GM19351 (cell line): ENCODE data around the gene KNL1.
"Not testable (repeated sequence)": the region's sequence is repeated elsewhere in the genome, so short reads cannot be mapped to it uniquely, and the experiment has no call there.

Experiments
- ATAC-seq: cut with Tn5 transposase; IDR thresholded peaks from one replicate; pipeline ENCODE4 v1.9.1; 2021; ENCODE audit warnings: mild to moderate bottlenecking, moderate library complexity; ENCODE audit not compliant: unreplicated experiment

Gene KNL1

GRCh38 chr15:40593588-40594428, at the start of gene KNL1:
Gene KNL1 (plus strand): TSS chr15:40594249. CDS start chr15:40602932, 8,683 bp downstream.
- ATAC-seq, result peak; percentile 69

GRCh38 chr15:40545457-40545856, 48.6 kb upstream of the KNL1 start:
- ATAC-seq, result no peak

- ATAC-seq, result no peak
Observed at GRCh38 chr15:40548610-40549009, 45.4 kb upstream of the KNL1 start.

GRCh38 chr15:40549894-40550293, 44.2 kb upstream of the KNL1 start:
- peak; percentile 16 for ATAC-seq

- peak; percentile 84 for ATAC-seq
Observed at GRCh38 chr15:40550341-40551037, 43.6 kb upstream of the KNL1 start.

- ATAC-seq, result no peak
Observed at GRCh38 chr15:40554161-40554525, 39.9 kb upstream of the KNL1 start.

GRCh38 chr15:40555876-40556275, 38.2 kb upstream of the KNL1 start:
- ATAC-seq, result no peak

- ATAC-seq, result peak; percentile 19
Observed at GRCh38 chr15:40558952-40559742, 34.9 kb upstream of the KNL1 start.

- ATAC-seq, result no peak
Observed at GRCh38 chr15:40562691-40563090, 31.4 kb upstream of the KNL1 start.

GRCh38 chr15:40563426-40563825, 30.6 kb upstream of the KNL1 start:
- ATAC-seq, result no peak

GRCh38 chr15:40564591-40565332, 29.3 kb upstream of the KNL1 start, which contains the start of gene CCDC32:
Gene CCDC32 (minus strand): TSS chr15:40565042. CDS start chr15:40563015, 2,027 bp downstream.
- peak; percentile 94 for ATAC-seq

GRCh38 chr15:40565333-40566238, 28.5 kb upstream of the KNL1 start:
- ATAC-seq, result no peak

GRCh38 chr15:40567111-40567510, 26.9 kb upstream of the KNL1 start:
- no peak for ATAC-seq

- peak; percentile 61 for ATAC-seq
Observed at GRCh38 chr15:40569129-40569953, 24.7 kb upstream of the KNL1 start, which contains the start of gene RPUSD2. Gene RPUSD2 (plus strand): TSS chr15:40569299. CDS start chr15:40569338, 39 bp downstream.

GRCh38 chr15:40575113-40575512, 18.9 kb upstream of the KNL1 start:
- ATAC-seq, result no peak

GRCh38 chr15:40576914-40577313, 17.1 kb upstream of the KNL1 start:
- not testable (repeated sequence) for ATAC-seq

GRCh38 chr15:40578892-40579291, 15.2 kb upstream of the KNL1 start:
- no peak for ATAC-seq

- not testable (repeated sequence) for ATAC-seq
Observed at GRCh38 chr15:40581796-40582195, 12.3 kb upstream of the KNL1 start.
